ENCODE measurements around the gene EIF5.
"Not testable (repeated sequence)": the region's sequence is repeated elsewhere in the genome, so short reads cannot be mapped to it uniquely, and the experiment has no call there.

The EIF5 gene

GRCh38 chr14:103336191-103336590, 2.2 kb downstream of the EIF5 start:
- no peak for DNase-seq (ENCODE audit: low spot score)

DNA sequence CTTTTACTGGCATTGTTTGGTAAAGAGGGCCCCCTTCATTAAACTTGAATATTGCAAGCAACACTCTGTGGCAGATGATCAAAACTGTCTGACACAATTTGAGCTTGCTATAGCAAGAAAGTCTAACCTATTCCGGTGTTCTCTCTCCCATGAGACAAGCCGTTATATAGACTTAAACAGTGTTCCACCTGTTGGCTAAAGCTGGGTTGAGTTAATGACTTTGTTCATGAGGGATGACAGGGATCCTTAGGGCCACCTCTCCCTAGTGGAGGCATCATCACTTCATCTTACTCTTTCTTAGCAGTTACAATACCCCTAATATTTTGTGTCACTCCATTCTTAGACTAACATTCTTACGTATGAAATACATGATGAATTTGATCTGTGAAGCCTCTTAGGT, 3.8 kb downstream of the EIF5 start:
- DNase-seq (ENCODE audit: low spot score), result no peak

DNA sequence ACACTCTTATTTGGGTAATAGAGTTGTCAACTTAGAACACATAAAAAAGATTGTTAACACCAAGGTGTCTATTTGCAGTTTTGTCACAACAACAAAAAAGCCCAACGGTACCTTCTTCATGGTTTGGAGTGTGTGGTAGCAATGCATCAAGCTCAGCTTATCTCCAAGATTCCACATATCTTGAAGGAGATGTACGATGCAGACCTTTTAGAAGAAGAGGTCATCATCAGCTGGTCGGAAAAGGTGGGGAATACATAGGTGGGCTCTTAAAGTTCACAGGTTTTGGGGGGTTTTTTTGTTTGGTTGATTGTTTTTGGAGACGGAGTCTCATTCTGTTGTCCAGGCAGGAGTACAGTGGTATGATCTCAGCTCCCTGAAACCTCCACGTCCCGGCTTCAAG, 5.5 kb downstream of the EIF5 start:
- DNase-seq (ENCODE audit: low spot score), result no peak

GRCh38 chr14:103340480-103341212, 6.6 kb downstream of the EIF5 start:
- DNase-seq (ENCODE audit: low spot score), result no peak

- no peak for DNase-seq (ENCODE audit: low spot score)
These were observed 7.5 kb downstream of the EIF5 start for GRCh38 chr14:103341250-103342129.

DNA sequence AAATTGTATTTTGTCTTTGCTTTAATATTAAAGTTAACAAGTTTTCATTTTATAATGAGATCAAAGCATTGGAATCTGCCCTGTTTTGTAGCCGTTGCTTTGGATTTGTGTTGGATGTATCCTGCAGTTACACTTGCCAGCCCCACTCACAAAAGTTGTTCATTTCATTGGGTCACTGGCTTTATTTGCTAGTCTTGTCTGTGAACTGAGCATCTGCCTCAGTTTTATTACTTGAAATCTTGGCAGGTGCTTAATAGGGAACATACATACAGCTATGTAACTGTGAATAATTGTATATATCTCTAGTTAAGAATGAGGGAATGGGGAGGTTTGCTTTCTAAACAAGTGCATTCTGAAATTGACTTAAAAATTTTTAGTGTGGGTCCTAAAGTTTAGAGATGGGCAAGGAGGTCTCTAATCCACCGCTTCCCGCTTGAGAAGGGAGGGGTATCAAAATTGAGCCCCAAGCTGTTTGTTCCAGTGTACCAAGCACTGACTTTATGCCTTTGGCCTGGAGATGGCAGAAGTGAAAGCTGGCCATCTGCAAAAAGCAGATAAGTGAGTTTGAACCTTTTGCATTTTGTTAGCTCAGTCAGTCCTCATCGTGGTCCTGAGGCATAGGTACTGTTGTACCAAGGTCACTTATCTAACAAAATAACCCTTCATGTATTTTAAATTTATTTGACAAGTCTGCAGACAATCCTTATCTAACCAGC, 9.3 kb downstream of the EIF5 start:
- no peak for DNase-seq (ENCODE audit: low spot score)

- no peak for DNase-seq (ENCODE audit: low spot score)
These were observed 10.1 kb downstream of the EIF5 start for GRCh38 chr14:103343905-103344797.

GRCh38 chr14:103346286-103346685, 12.2 kb downstream of the EIF5 start:
- no peak for DNase-seq (ENCODE audit: low spot score)

DNA sequence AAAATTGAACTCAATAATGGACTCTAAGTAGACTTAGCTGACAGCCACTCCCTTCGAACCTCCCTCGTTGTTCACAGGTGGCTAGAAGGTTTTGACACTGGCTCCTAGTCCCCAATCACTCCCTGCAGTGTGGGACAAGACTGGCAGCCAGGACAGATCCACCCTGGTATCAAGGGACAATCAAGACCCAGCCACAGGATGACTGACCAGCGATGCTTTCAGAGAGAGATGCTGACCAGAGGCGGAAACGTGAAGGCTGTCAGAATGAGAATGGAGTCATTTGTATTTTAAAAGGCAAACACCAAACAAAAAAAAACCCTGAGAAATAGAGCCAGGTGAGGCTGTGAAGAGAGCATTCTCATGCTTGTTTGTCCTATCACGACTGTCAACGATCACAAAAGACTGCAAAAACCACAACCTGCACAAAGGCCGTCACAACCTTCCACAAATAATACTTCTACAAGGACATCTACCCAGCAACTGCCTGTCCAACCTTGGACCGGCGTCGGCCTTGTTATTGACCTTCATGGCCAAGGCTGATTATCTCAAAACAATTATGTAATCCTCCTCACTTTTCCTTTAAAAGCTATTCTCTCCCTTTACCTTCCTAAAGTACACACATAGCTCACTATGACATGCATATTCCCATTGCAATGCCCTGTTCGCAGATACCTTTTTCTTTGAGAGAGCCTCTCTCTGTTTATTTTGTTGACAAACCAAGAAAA, 13.2 kb downstream of the EIF5 start:
- DNase-seq (ENCODE audit: low spot score), result no peak

DNA sequence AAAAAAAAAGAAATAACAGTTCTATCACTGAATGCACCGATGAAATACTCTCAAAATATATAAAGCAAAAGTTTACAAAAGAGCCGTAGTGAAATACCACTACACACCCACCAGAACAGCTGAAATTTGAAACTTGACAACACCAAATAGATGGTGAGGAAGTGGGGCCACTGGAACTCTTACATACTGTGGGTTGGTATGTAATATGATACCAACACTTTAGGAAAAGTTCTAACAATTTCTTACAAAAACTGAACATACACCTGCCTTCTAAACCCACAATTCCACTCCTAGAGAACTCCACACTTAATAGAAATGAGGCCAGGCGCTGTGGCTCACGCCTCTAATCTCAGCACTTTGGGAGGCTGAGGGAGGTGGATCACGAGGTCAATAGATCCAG, 14.1 kb downstream of the EIF5 start:
- no peak for DNase-seq (ENCODE audit: low spot score)

DNA sequence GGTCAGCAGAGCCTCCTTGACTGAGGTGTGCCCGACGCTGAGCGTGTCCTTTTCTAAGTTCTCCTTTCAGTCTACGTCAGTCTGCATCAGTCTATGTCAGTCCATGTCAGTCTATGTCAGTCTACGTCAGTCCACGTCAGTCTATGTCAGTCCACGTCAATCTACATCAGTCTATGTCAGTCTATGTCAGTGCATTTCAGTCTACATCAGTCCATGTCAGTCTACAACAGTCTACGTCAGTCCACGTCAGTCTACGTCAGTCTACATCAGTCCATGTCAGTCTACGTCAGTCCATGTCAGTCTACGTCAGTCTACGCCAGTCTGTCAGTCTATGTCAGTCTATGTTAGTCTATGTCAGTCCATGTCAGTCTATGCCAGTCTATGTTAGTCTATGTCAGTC, 15.9 kb downstream of the EIF5 start:
- DNase-seq (ENCODE audit: low spot score), result no peak

GRCh38 chr14:103353362-103353761, 19.3 kb downstream of the EIF5 start:
- DNase-seq (ENCODE audit: low spot score), result no peak

DNA sequence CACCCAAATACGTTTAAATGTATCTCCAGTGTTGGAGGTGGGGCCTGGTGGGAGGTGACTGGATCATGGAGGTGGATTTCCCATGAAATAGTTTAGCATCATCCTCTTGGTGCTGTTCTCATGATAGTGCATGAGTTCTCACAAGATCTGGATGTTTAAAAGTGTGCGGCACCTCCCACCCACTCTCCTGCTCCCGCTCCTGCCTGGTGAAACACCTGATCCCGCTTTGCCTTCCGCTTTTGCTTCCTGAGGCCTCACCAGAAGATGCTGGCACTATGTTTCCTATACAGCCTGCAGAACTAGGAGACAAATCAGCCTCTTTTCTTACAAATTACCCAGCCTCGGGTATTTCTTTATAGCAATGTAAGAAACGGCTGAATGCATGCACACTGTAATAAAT, 20.1 kb downstream of the EIF5 start:
- DNase-seq (ENCODE audit: low spot score), result no peak

DNA sequence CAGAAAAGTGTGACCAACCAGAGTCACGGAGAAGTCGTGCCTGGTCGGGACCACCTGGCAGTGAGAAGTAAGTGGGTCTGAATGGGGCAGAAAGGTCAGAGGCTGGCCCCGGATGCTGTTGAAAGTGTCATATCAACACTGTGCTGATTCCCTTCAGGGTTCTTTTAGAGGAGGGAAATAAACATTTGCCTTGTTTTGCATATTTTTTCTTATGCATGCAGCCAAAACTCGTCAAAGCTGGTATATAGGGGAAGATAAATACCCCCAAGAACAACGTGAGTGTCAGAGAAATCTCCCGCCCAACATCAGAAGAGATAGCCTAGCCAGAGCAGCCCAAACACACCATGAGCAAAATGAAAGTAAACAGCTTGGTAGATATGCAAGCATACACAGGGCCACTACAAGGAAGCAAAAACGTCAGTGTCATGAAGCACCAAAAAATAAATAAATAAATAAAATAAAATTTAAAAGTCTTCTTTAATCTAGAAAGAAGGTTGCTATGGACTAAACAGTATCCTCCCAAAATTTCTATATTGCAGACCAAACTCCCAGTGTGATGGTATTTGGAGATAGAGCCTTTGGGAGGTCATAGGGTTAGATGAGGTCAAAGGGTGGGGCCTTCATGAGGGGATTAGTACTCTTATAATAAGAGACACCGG, 22.1 kb downstream of the EIF5 start:
- no peak for DNase-seq (ENCODE audit: low spot score)

GRCh38 chr14:103357552-103357951, 23.5 kb downstream of the EIF5 start:
- DNase-seq (ENCODE audit: low spot score), result not testable (repeated sequence)

DNA sequence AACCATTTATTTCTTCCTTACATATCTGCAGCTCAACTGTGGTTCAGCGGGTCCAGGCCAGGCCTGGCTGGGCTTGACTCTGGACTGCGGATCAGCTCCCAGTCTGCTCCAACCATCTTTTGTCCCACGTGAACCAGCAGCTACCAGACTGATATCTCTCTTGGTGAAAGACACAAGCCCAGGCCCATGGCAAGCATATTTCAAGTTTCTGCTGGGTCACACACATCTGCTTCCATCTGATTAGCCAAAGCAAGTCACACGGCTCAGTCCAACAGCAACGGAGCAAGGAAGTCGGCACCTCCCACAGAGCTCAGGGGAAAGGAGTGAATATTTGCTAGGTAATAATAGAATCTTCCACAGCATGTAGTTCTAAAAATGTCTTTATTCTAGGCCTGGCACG, 26.5 kb downstream of the EIF5 start:
- no peak for DNase-seq (ENCODE audit: low spot score)

DNA sequence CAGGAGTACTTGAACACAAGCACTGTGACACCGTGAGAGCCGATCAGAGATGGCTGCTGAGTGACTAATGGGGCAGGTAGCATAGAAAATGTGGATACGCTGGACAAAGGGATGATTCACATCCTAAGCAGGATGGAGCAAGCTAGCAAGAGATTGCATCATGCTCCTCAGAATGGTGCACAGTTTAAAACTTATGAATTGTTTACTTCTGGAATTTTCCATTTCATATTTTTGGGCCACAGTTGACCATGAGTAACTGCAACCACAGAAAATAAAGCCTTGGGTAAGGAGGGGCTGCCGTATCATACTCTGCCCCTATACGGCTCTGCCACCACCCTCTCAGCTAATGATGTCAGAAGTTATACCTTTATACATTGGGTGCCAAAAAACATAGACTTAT, 27.8 kb downstream of the EIF5 start:
- DNase-seq (ENCODE audit: low spot score), result no peak

- no peak for DNase-seq (ENCODE audit: low spot score)
These were observed 28.7 kb downstream of the EIF5 start for GRCh38 chr14:103362780-103363179.

DNA sequence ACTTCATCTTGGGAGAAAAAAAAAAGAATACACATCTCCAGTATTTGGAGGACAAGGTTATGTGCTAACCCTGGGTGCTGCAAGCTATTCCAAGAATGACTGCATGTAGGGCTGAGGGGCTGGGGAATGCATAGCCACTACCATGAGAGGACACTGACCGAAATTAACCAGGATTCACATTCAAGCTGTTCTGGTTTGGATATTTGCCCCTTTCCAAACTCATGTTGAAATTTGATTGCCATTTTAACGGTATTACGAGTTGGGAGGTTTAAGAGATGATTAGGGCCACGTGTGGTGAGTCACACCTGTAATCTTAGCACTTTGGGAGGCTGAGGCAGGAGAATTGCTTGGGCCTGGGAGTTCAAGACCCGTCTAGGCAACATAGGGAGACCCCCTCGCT, 32.7 kb downstream of the EIF5 start:
- DNase-seq (ENCODE audit: low spot score), result no peak

DNA sequence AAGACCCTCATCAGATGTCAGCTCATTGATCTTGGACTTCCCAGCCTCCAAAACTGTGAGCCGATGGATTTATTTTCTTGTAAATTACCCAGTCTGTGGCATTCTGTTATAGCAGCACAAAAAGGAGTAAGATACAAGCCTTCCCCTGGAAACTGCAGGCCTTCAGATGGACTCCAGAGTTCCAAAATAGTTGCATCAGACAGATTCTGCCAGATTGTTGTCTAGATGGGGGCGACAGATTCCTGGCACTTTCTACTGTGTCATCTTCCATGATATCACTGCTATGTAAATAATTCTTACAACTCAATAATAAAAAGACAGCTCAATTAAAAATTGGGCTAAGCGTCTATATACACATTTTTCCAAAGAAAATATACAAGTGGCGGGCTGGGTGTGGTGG, 34.0 kb downstream of the EIF5 start:
- DNase-seq (ENCODE audit: low spot score), result no peak

DNA sequence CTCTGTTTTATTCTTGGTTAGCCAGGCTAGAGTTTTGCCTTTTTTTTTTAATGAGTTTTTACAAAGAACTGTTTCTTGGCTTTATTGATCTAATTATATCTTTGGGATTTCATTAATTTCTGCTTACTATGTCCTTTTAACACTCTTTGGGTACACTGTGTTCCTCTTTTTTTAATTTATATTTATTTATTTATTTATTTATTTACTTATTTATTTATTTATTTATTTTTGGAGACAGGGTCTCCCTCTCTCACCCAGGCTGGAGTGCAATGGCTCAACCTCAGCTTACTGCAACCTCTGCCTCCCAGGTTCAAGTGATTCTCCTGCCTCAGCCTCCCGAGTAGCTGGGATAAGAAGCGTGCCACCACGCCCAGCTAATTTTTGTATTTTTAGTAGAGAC, 36.0 kb downstream of the EIF5 start:
- no peak for DNase-seq (ENCODE audit: low spot score)
